Measurements from ENCODE around the gene LTB4R.

Gene LTB4R

GRCh38 chr14:24334431-24335291, 23.4 kb downstream of the LTB4R start, which contains the start of gene ADCY4:
ADCY4 (minus strand) TSS chr14:24335071; CDS start chr14:24334652, 419 bp downstream.
- Histone ChIP-seq H3K27me3 (peaks cover 6 to 71% of the 10 kb centered on the region in 2 donors), H3K36me3 (no peaks in the 10 kb centered on the region), H3K9me3 (no peaks in the 10 kb centered on the region), H3K4me1 (peaks cover 0 to 42% (median 28%) of the 10 kb centered on the region in 4 donors), H3K27ac (no peak within 1 kb of the TSS), H3K4me3 (peak within 1 kb of the TSS; percentile 35 to 44)
- no peak for DNase-seq
- TF ChIP-seq CTCF (IDR thresholded peaks at IDR 0.05) = no peak
- intact Hi-C loops (cut with DNase I; ENCODE audit: low total_unique reads) = no loop called here

- intact Hi-C loops (cut with DNase I; ENCODE audit: low total_unique reads) = no loop called here
- no peak for TF ChIP-seq CTCF (IDR thresholded peaks at IDR 0.05)
- no peak for DNase-seq
- Histone ChIP-seq H3K27me3 (peaks cover 6 to 76% of the 10 kb centered on the region in 2 donors), H3K4me3 (peak overlapping the region; percentile 35 to 44), H3K9me3 (no peaks in the 10 kb centered on the region), H3K4me1 (peaks cover 0 to 42% (median 28%) of the 10 kb centered on the region in 4 donors), H3K36me3 (no peaks in the 10 kb centered on the region), H3K27ac (no peak overlapping the region)
These were observed 24.3 kb downstream of the LTB4R start for GRCh38 chr14:24335461-24336171.

GRCh38 chr14:24337144-24337823, 26.0 kb downstream of the LTB4R start:
- H3K4me3 ChIP-seq = no peak overlapping the region
- no peak overlapping the region for H3K27ac ChIP-seq
- no peaks in the 10 kb centered on the region for H3K36me3 ChIP-seq
- DNase-seq = no peak
- H3K27me3 ChIP-seq = peaks cover 6 to 79% of the 10 kb centered on the region in 2 donors
- intact Hi-C loops (cut with DNase I; ENCODE audit: low total_unique reads) = no loop called here
- no peaks in the 10 kb centered on the region for H3K9me3 ChIP-seq
- no peak for TF ChIP-seq CTCF (IDR thresholded peaks at IDR 0.05)
- H3K4me1 ChIP-seq = peaks cover 0 to 36% (median 23%) of the 10 kb centered on the region in 4 donors

- no peak overlapping the region for H3K27ac ChIP-seq
- H3K4me1 ChIP-seq = peaks cover 0 to 30% (median 18%) of the 10 kb centered on the region in 4 donors
- peaks cover 6 to 74% of the 10 kb centered on the region in 2 donors for H3K27me3 ChIP-seq
- intact Hi-C loops (cut with DNase I; ENCODE audit: low total_unique reads) = no loop called here
- H3K4me3 ChIP-seq = no peak overlapping the region
- TF ChIP-seq CTCF (IDR thresholded peaks at IDR 0.05) = no peak
- no peaks in the 10 kb centered on the region for H3K36me3 ChIP-seq
- H3K9me3 ChIP-seq = no peaks in the 10 kb centered on the region
- no peak for DNase-seq
These were observed 26.5 kb downstream of the LTB4R start for GRCh38 chr14:24337824-24338175.

- no peak for DNase-seq
- Histone ChIP-seq H3K4me3 (peak overlapping the region; percentile 41 to 52), H3K36me3 (no peaks in the 10 kb centered on the region), H3K4me1 (peaks cover 0 to 21% (median 11%) of the 10 kb centered on the region in 4 donors), H3K27ac (no peak overlapping the region), H3K9me3 (no peaks in the 10 kb centered on the region), H3K27me3 (peaks cover 6 to 66% of the 10 kb centered on the region in 2 donors)
- intact Hi-C loops (cut with DNase I; ENCODE audit: low total_unique reads) = no loop called here
- TF ChIP-seq CTCF (IDR thresholded peaks at IDR 0.05) = no peak
These were observed 27.5 kb downstream of the LTB4R start for GRCh38 chr14:24338843-24339242.
